ENCODE data around the gene GFAP.

GFAP gene

GRCh38 chr17:44915321-44915726 is at the start of gene GFAP:
GFAP (minus strand) TSS chr17:44915500; CDS start chr17:44915486, 14 bp downstream.
- ATAC-seq, result no peak
- TF ChIP-seq SNAI2 (CRISPR knock-in tag; IDR thresholded peaks at IDR 0.05) (no peak), TSHZ2 (CRISPR knock-in tag; IDR thresholded peaks at IDR 0.05) (no peak)

GRCh38 chr17:44961921-44962350 is 46.6 kb upstream of the GFAP start:
- ATAC-seq, result peak; percentile 89
- TF ChIP-seq PPARA (CRISPR knock-in tag; IDR thresholded peaks at IDR 0.05; ENCODE audit: borderline replicate concordance) (no peak), TCF4 (CRISPR knock-in tag; IDR thresholded peaks at IDR 0.05; ENCODE audit: borderline replicate concordance) (no peak), ESRRG (CRISPR knock-in tag; IDR thresholded peaks at IDR 0.05) (no peak), SNAI2 (CRISPR knock-in tag; IDR thresholded peaks at IDR 0.05) (no peak), OSR1 (CRISPR knock-in tag; IDR thresholded peaks at IDR 0.05) (no peak), TSHZ2 (CRISPR knock-in tag; IDR thresholded peaks at IDR 0.05) (no peak), ZNF70 (CRISPR knock-in tag; IDR thresholded peaks at IDR 0.05) (no peak), ZC3H10 (CRISPR knock-in tag; IDR thresholded peaks at IDR 0.05) (no peak), ZNF565 (CRISPR knock-in tag; conservative IDR thresholded peaks at IDR 0.05; ENCODE audit: low read depth) (no peak), TOX (CRISPR knock-in tag; IDR thresholded peaks at IDR 0.05; ENCODE audit: borderline replicate concordance) (no peak), ISL1 (CRISPR knock-in tag; IDR thresholded peaks at IDR 0.05) (no peak), RARB (CRISPR knock-in tag; IDR thresholded peaks at IDR 0.05) (no peak), ZNF8 (CRISPR knock-in tag; IDR thresholded peaks at IDR 0.05) (no peak), CSDC2 (CRISPR knock-in tag; IDR thresholded peaks at IDR 0.05) (no peak)
- TF ChIP-seq, protein P1, sequence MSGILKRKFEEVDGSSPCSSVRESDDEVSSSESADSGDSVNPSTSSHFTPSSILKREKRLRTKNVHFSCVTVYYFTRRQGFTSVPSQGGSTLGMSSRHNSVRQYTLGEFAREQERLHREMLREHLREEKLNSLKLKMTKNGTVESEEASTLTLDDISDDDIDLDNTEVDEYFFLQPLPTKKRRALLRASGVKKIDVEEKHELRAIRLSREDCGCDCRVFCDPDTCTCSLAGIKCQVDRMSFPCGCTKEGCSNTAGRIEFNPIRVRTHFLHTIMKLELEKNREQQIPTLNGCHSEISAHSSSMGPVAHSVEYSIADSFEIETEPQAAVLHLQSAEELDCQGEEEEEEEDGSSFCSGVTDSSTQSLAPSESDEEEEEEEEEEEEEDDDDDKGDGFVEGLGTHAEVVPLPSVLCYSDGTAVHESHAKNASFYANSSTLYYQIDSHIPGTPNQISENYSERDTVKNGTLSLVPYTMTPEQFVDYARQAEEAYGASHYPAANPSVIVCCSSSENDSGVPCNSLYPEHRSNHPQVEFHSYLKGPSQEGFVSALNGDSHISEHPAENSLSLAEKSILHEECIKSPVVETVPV (CRISPR knock-in tag; IDR thresholded peaks at IDR 0.05), result no peak
- TF ChIP-seq, protein P2, sequence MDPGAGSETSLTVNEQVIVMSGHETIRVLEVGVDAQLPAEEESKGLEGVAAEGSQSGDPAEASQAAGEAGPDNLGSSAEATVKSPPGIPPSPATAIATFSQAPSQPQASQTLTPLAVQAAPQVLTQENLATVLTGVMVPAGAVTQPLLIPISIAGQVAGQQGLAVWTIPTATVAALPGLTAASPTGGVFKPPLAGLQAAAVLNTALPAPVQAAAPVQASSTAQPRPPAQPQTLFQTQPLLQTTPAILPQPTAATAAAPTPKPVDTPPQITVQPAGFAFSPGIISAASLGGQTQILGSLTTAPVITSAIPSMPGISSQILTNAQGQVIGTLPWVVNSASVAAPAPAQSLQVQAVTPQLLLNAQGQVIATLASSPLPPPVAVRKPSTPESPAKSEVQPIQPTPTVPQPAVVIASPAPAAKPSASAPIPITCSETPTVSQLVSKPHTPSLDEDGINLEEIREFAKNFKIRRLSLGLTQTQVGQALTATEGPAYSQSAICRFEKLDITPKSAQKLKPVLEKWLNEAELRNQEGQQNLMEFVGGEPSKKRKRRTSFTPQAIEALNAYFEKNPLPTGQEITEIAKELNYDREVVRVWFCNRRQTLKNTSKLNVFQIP (CRISPR knock-in tag; IDR thresholded peaks at IDR 0.05; ENCODE audit: borderline replicate concordance, low read depth), result no peak
- TF ChIP-seq, protein P3, sequence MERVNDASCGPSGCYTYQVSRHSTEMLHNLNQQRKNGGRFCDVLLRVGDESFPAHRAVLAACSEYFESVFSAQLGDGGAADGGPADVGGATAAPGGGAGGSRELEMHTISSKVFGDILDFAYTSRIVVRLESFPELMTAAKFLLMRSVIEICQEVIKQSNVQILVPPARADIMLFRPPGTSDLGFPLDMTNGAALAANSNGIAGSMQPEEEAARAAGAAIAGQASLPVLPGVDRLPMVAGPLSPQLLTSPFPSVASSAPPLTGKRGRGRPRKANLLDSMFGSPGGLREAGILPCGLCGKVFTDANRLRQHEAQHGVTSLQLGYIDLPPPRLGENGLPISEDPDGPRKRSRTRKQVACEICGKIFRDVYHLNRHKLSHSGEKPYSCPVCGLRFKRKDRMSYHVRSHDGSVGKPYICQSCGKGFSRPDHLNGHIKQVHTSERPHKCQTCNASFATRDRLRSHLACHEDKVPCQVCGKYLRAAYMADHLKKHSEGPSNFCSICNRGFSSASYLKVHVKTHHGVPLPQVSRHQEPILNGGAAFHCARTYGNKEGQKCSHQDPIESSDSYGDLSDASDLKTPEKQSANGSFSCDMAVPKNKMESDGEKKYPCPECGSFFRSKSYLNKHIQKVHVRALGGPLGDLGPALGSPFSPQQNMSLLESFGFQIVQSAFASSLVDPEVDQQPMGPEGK (CRISPR knock-in tag; IDR thresholded peaks at IDR 0.05; ENCODE audit: borderline replicate concordance), result no peak

- ATAC-seq, result no peak
- TF ChIP-seq ZNF70 (CRISPR knock-in tag; IDR thresholded peaks at IDR 0.05) (no peak), ZFP3 (CRISPR knock-in tag; IDR thresholded peaks at IDR 0.05) (no peak)
Observed at GRCh38 chr17:44960691-44961090, 45.4 kb upstream of the GFAP start.
